ENCODE data around the gene FOXI2.

Gene FOXI2

GRCh38 chr10:127774766-127775559 lies 38.0 kb downstream of the FOXI2 start:
- no peaks in the 10 kb centered on the region for H3K27me3 ChIP-seq (ENCODE audit: insufficient read depth, low read length, poor library complexity, severe bottlenecking)
- H4K20me1 ChIP-seq (ENCODE audit: insufficient read depth, low read length, poor library complexity, severe bottlenecking), result no peaks in the 10 kb centered on the region
- H3K9ac ChIP-seq (ENCODE audit: low read depth, low read length, poor library complexity, severe bottlenecking), result no peak overlapping the region
- no peaks in the 10 kb centered on the region for H3K79me2 ChIP-seq (ENCODE audit: insufficient read depth, low read length)
- H3K4me1 ChIP-seq (ENCODE audit: insufficient read depth, low read length, poor library complexity, severe bottlenecking), result no peaks in the 10 kb centered on the region
- H2AFZ ChIP-seq (ENCODE audit: low read length), result no peak overlapping the region
- H3K36me3 ChIP-seq (ENCODE audit: insufficient read depth, low read length), result no peaks in the 10 kb centered on the region
- H3K9me2 ChIP-seq (replicated peaks; ENCODE audit: low read depth, low read length), result no peaks in the 10 kb centered on the region
- no peak overlapping the region for H3K4me3 ChIP-seq (ENCODE audit: low read length, poor library complexity, severe bottlenecking)
- no peaks in the 10 kb centered on the region for H3K9me3 ChIP-seq (ENCODE audit: insufficient read depth, low read depth, low read length)
- no peaks in the 10 kb centered on the region for H3F3A ChIP-seq (ENCODE audit: low read depth)
- no peak overlapping the region for H3K4me2 ChIP-seq (ENCODE audit: low read depth, low read length, poor library complexity, severe bottlenecking)
- TF ChIP-seq EZH2phosphoT487 (IDR thresholded peaks at IDR 0.05; ENCODE audit: borderline replicate concordance) (no peak), CTCF (conservative IDR thresholded peaks at IDR 0.05; ENCODE audit: low read length) (no peak)

GRCh38 chr10:127776816-127777215 lies 39.8 kb downstream of the FOXI2 start:
- Histone ChIP-seq H3K9me3 (ENCODE audit: insufficient read depth, low read depth, low read length) (no peaks in the 10 kb centered on the region), H3K9me2 (replicated peaks; ENCODE audit: low read depth, low read length) (no peaks in the 10 kb centered on the region), H2AFZ (ENCODE audit: low read length) (no peak overlapping the region), H3K79me2 (ENCODE audit: insufficient read depth, low read length) (no peaks in the 10 kb centered on the region), H3K9ac (ENCODE audit: low read depth, low read length, poor library complexity, severe bottlenecking) (no peak overlapping the region), H3K36me3 (ENCODE audit: insufficient read depth, low read length) (no peaks in the 10 kb centered on the region), H3F3A (ENCODE audit: low read depth) (no peaks in the 10 kb centered on the region), H3K4me1 (ENCODE audit: insufficient read depth, low read length, poor library complexity, severe bottlenecking) (no peaks in the 10 kb centered on the region), H4K20me1 (ENCODE audit: insufficient read depth, low read length, poor library complexity, severe bottlenecking) (no peaks in the 10 kb centered on the region), H3K4me2 (ENCODE audit: low read depth, low read length, poor library complexity, severe bottlenecking) (no peak overlapping the region), H3K27me3 (ENCODE audit: insufficient read depth, low read length, poor library complexity, severe bottlenecking) (no peaks in the 10 kb centered on the region), H3K4me3 (ENCODE audit: low read length, poor library complexity, severe bottlenecking) (no peak overlapping the region)
- no peak for TF ChIP-seq EZH2phosphoT487 (IDR thresholded peaks at IDR 0.05; ENCODE audit: borderline replicate concordance)
- no peak for TF ChIP-seq CTCF (conservative IDR thresholded peaks at IDR 0.05; ENCODE audit: low read length)

DNA sequence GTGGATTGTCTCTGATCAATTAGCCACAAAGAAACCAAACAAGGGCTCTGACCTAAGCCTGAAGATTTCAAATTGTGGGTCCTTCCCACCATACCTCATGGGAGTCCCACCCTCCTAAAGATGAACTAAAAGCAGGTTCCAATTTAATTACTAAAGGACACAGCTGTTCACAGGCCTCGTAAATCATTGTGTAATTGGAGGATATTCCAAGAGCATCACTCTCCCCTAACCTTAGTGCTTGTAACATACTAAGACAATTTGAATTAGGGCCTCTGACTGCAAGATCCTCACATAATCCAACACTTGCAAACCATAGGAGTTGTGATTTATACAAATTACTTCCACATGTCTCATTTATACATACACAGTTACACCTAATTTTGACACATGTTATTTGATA lies 44.4 kb downstream of the FOXI2 start:
- Histone ChIP-seq H3K9me3 (ENCODE audit: insufficient read depth, low read depth, low read length) (no peaks in the 10 kb centered on the region), H3K9ac (ENCODE audit: low read depth, low read length, poor library complexity, severe bottlenecking) (no peak overlapping the region), H3K27me3 (ENCODE audit: insufficient read depth, low read length, poor library complexity, severe bottlenecking) (no peaks in the 10 kb centered on the region), H2AFZ (ENCODE audit: low read length) (no peak overlapping the region), H3K9me2 (replicated peaks; ENCODE audit: low read depth, low read length) (no peaks in the 10 kb centered on the region), H3K36me3 (ENCODE audit: insufficient read depth, low read length) (no peaks in the 10 kb centered on the region), H3K79me2 (ENCODE audit: insufficient read depth, low read length) (no peaks in the 10 kb centered on the region), H3K4me1 (ENCODE audit: insufficient read depth, low read length, poor library complexity, severe bottlenecking) (no peaks in the 10 kb centered on the region), H3K4me3 (ENCODE audit: low read length, poor library complexity, severe bottlenecking) (no peak overlapping the region), H3K4me2 (ENCODE audit: low read depth, low read length, poor library complexity, severe bottlenecking) (no peak overlapping the region), H3F3A (ENCODE audit: low read depth) (no peaks in the 10 kb centered on the region), H4K20me1 (ENCODE audit: insufficient read depth, low read length, poor library complexity, severe bottlenecking) (no peaks in the 10 kb centered on the region)
- TF ChIP-seq CTCF (conservative IDR thresholded peaks at IDR 0.05; ENCODE audit: low read length) (no peak), EZH2phosphoT487 (IDR thresholded peaks at IDR 0.05; ENCODE audit: borderline replicate concordance) (no peak)

Measured in Loucy (cell line).